ENCODE measurements around the gene UGCG. TPM values are rescaled to one million over a fixed set of nuclear protein-coding genes. Genes with fewer than 3 reads are reported as not detected.

Gene UGCG
- total and polyA plus RNA-seq, 2 of the 4 experiments (the other 2 are of a cell fraction) = 84.2 to 104 TPM

DNA sequence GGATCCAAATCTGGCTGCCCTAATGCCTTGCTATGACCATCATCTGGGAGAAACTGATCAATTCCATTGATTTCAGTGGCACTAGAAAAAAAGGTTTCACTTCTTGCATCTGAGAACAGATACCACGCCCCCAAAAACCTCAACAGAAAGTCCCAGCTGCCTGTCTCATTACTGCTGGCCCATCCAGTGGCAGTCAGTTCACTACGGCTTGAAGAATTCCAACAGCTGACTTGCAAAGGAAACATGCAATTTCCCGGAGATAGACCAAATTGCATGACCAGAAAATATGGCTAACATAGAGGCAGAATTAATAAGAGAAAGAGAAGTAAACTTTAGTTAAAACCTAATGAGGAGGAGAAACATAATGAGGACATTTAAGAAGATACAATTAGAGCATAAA is 48.6 kb downstream of the UGCG start:
- H3K4ac ChIP-seq (ENCODE audit: low read depth, low read length) = peak overlapping the region; percentile 79
- H3K79me1 ChIP-seq (ENCODE audit: low read depth in 1 of 2, low read length in 2 of 2) = peaks cover 0 to 4% of the 10 kb centered on the region in 2 experiments; a peak in 1 of 4 replicates
- CTCF ChIA-PET = no interaction called here
- peak overlapping the region; percentile 27 for H2AFZ ChIP-seq (replicated peaks; ENCODE audit: low read length, poor library complexity)
- H3K27me3 ChIP-seq (ENCODE audit: control insufficient read depth, insufficient read depth, low read length) = no peaks in the 10 kb centered on the region
- no peaks in the 10 kb centered on the region for H3K9me3 ChIP-seq (ENCODE audit: control insufficient read depth, insufficient read depth, low read length)
- H3K9ac ChIP-seq (ENCODE audit: low read depth, low read length) = peak overlapping the region; percentile 59; the same call in 1 of the 2 replicates
- H3K27ac ChIP-seq (ENCODE audit: insufficient read depth, low read length) = no peak overlapping the region
- BruUV-seq (replicated peaks) = no TSS peak
- no peak overlapping the region for H3K4me2 ChIP-seq (ENCODE audit: low read depth, low read length)
- H4K20me1 ChIP-seq (ENCODE audit: insufficient read depth, low read length) = no peaks in the 10 kb centered on the region
- peak overlapping the region; percentile 54; the same call in 1 of the 2 replicates for H4K5ac ChIP-seq (ENCODE audit: low read depth, low read length)
- H3K4me1 ChIP-seq (ENCODE audit: control insufficient read depth, insufficient read depth, low read length) = peaks cover 10% of the 10 kb centered on the region
- TF ChIP-seq CEBPB (IDR thresholded peaks at IDR 0.05; ENCODE audit: low read depth, low read length) (no peak), BHLHE40 (IDR thresholded peaks at IDR 0.05; ENCODE audit: low read depth, low read length) (no peak), FOS (IDR thresholded peaks at IDR 0.05; ENCODE audit: low read depth, low read length) (no peak), SMC3 (IDR thresholded peaks at IDR 0.05; ENCODE audit: low read depth, low read length) (no peak; the same call in 1 of the 2 replicates), RAD21 (IDR thresholded peaks at IDR 0.05; ENCODE audit: low read length) (no peak), POLR2A (IDR thresholded peaks at IDR 0.05; ENCODE audit: low read depth, low read length) (no peak), MXI1 (IDR thresholded peaks at IDR 0.05; ENCODE audit: borderline replicate concordance, low read depth, low read length) (no peak), NFE2L2 (IDR thresholded peaks at IDR 0.05; ENCODE audit: low read depth, low read length) (no peak), CHD1 (IDR thresholded peaks at IDR 0.05; ENCODE audit: low read depth, low read length) (no peak)
- TF ChIP-seq, protein P1, sequence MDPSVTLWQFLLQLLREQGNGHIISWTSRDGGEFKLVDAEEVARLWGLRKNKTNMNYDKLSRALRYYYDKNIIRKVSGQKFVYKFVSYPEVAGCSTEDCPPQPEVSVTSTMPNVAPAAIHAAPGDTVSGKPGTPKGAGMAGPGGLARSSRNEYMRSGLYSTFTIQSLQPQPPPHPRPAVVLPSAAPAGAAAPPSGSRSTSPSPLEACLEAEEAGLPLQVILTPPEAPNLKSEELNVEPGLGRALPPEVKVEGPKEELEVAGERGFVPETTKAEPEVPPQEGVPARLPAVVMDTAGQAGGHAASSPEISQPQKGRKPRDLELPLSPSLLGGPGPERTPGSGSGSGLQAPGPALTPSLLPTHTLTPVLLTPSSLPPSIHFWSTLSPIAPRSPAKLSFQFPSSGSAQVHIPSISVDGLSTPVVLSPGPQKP (IDR thresholded peaks at IDR 0.05; ENCODE audit: borderline replicate concordance, low read depth, low read length) = no peak
- TF ChIP-seq, protein P2, sequence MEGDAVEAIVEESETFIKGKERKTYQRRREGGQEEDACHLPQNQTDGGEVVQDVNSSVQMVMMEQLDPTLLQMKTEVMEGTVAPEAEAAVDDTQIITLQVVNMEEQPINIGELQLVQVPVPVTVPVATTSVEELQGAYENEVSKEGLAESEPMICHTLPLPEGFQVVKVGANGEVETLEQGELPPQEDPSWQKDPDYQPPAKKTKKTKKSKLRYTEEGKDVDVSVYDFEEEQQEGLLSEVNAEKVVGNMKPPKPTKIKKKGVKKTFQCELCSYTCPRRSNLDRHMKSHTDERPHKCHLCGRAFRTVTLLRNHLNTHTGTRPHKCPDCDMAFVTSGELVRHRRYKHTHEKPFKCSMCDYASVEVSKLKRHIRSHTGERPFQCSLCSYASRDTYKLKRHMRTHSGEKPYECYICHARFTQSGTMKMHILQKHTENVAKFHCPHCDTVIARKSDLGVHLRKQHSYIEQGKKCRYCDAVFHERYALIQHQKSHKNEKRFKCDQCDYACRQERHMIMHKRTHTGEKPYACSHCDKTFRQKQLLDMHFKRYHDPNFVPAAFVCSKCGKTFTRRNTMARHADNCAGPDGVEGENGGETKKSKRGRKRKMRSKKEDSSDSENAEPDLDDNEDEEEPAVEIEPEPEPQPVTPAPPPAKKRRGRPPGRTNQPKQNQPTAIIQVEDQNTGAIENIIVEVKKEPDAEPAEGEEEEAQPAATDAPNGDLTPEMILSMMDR (conservative IDR thresholded peaks at IDR 0.05; ENCODE audit: low read depth, low read length) = no peak
- TF ChIP-seq, protein P3, sequence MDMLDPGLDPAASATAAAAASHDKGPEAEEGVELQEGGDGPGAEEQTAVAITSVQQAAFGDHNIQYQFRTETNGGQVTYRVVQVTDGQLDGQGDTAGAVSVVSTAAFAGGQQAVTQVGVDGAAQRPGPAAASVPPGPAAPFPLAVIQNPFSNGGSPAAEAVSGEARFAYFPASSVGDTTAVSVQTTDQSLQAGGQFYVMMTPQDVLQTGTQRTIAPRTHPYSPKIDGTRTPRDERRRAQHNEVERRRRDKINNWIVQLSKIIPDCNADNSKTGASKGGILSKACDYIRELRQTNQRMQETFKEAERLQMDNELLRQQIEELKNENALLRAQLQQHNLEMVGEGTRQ (IDR thresholded peaks at IDR 0.05; ENCODE audit: low read depth, low read length) = no peak
- H2AK9ac ChIP-seq (replicated peaks; ENCODE audit: low read depth, low read length, poor library complexity) = peak overlapping the region; percentile 0
- peak; percentile 83 for DNase-seq
- peak overlapping the region; percentile 86; the same call in 1 of the 2 replicates for H3K18ac ChIP-seq (ENCODE audit: low read depth, low read length)
- H3K9me1 ChIP-seq (ENCODE audit: insufficient read depth, low read length) = peaks cover 10% of the 10 kb centered on the region
- dilution Hi-C loops (cut with HindIII; ENCODE audit: low sequenced_read_pairs, unreplicated experiment) (no loop called here), intact Hi-C loops (cut with micrococcal nuclease) (loop anchor here (5.0 kb wide), 1 partner anchor 127 kb away; no protein-coding TSS in a partner anchor), in situ Hi-C loops (cut with MboI; ENCODE audit: low sequenced_read_pairs) (loop anchor here (10.0 kb wide), 1 partner anchor 130 kb away; no protein-coding TSS in a partner anchor)
- POLR2A ChIA-PET (ENCODE audit: unreplicated experiment) = interaction anchor here (0.6 kb wide), 1 partner anchor 32 kb away, joined by 3 read pairs; no protein-coding TSS in a partner anchor
- peak overlapping the region; percentile 17 to 73; a peak in 3 of 4 replicates for H4K8ac ChIP-seq (ENCODE audit: low read depth in 2 of 2, low read length in 2 of 2)
- H3K56ac ChIP-seq (ENCODE audit: extremely low read depth, insufficient read depth, low read length) = peak overlapping the region; percentile 68; the same call in 1 of the 2 replicates
- 0 out of 2 replicates have a peak, but pooled peaks have one; percentile 15 for ATAC-seq (ENCODE audit: low read depth)
- no peaks in the 10 kb centered on the region for H3K36me3 ChIP-seq (ENCODE audit: control insufficient read depth, insufficient read depth, low read length)
- 17% methylated on average over 1 of the region's 3 CpGs; no CpG with 5 or more reads in 1 of the 2 experiments for WGBS, 2 experiments (ENCODE audit: extremely low coverage in 2 of 2, insufficient read length in 1 of 2)
- peak overlapping the region; percentile 57 for H2BK5ac ChIP-seq (ENCODE audit: low read depth, low read length, poor library complexity, severe bottlenecking)
- H2BK20ac ChIP-seq (ENCODE audit: low read depth, low read length) = peak overlapping the region; percentile 85
- peak overlapping the region; percentile 88 for H2BK120ac ChIP-seq (ENCODE audit: low read depth, low read length)
- no peak overlapping the region for H4K91ac ChIP-seq (ENCODE audit: insufficient read depth, low read depth, low read length)
- H3K4me3 ChIP-seq (ENCODE audit: insufficient read depth, low read depth, low read length) = no peak overlapping the region
- H3K23ac ChIP-seq (ENCODE audit: low read depth, low read length) = no peak overlapping the region
- H3K14ac ChIP-seq (replicated peaks; ENCODE audit: low read depth, low read length) = peak overlapping the region; percentile 54
- peak overlapping the region; percentile 9; the same call in 1 of the 3 replicates for H2BK15ac ChIP-seq (ENCODE audit: low read depth, low read length)
- peak overlapping the region; percentile 38 for H2AK5ac ChIP-seq (ENCODE audit: low read depth, low read length)
